HG03457 (cell line): Measurements from ENCODE around the gene TMBIM4.
"Not testable (repeated sequence)": the region's sequence is repeated elsewhere in the genome, so short reads cannot be mapped to it uniquely, and the experiment has no call there.

ENCODE experiments used
- ATAC-seq: cut with Tn5 transposase; IDR thresholded peaks from one replicate; pipeline ENCODE4 v1.9.1; 2021; ENCODE audit warnings: moderate number of reproducible peaks; ENCODE audit not compliant: unreplicated experiment

Gene TMBIM4

GRCh38 chr12:66187036-66187435 is 17.2 kb upstream of the TMBIM4 start:
- no peak for ATAC-seq

- ATAC-seq, result not testable (repeated sequence)
Observed at GRCh38 chr12:66184822-66185221, 15.0 kb upstream of the TMBIM4 start.

- ATAC-seq, result no peak
Observed at GRCh38 chr12:66182956-66183355, 13.2 kb upstream of the TMBIM4 start.

- no peak for ATAC-seq
Observed at GRCh38 chr12:66176105-66176900, 6.5 kb upstream of the TMBIM4 start.

GRCh38 chr12:66174391-66175325 is 4.9 kb upstream of the TMBIM4 start:
- not testable (repeated sequence) for ATAC-seq

- ATAC-seq, result no peak
Observed at GRCh38 chr12:66170606-66171005, 810 bp upstream of the TMBIM4 start.

- no peak for ATAC-seq
Observed at GRCh38 chr12:66168410-66168809, 1.4 kb downstream of the TMBIM4 start.

GRCh38 chr12:66166561-66166960 is 3.2 kb downstream of the TMBIM4 start:
- no peak for ATAC-seq

- no peak for ATAC-seq
Observed at GRCh38 chr12:66165141-66165540, 4.7 kb downstream of the TMBIM4 start.

- no peak for ATAC-seq
Observed at GRCh38 chr12:66164349-66164821, 5.4 kb downstream of the TMBIM4 start.

- no peak for ATAC-seq
Observed at GRCh38 chr12:66163289-66163688, 6.5 kb downstream of the TMBIM4 start.

- ATAC-seq, result no peak
Observed at GRCh38 chr12:66162701-66163100, 7.1 kb downstream of the TMBIM4 start.

GRCh38 chr12:66160704-66161103 is 9.1 kb downstream of the TMBIM4 start:
- no peak for ATAC-seq

GRCh38 chr12:66159123-66159522 is 10.7 kb downstream of the TMBIM4 start:
- ATAC-seq, result no peak

GRCh38 chr12:66156654-66157053 is 13.1 kb downstream of the TMBIM4 start:
- ATAC-seq, result no peak

GRCh38 chr12:66154776-66155175 is 15.0 kb downstream of the TMBIM4 start:
- no peak for ATAC-seq

GRCh38 chr12:66152732-66153131 is 17.1 kb downstream of the TMBIM4 start:
- ATAC-seq, result no peak

GRCh38 chr12:66149702-66150398 is 19.9 kb downstream of the TMBIM4 start:
- no peak for ATAC-seq

GRCh38 chr12:66144791-66145754 is 24.7 kb downstream of the TMBIM4 start:
- no peak for ATAC-seq

GRCh38 chr12:66143868-66144267 is 25.9 kb downstream of the TMBIM4 start:
- ATAC-seq, result no peak
